GM18867 (cell line): ENCODE results near the gene ERC1.

Experiments
- ATAC-seq: cut with Tn5 transposase; IDR thresholded peaks from one replicate; pipeline ENCODE4 v1.9.1; 2021; ENCODE audit warnings: mild to moderate bottlenecking, moderate library complexity; ENCODE audit not compliant: unreplicated experiment

Gene ERC1

DNA sequence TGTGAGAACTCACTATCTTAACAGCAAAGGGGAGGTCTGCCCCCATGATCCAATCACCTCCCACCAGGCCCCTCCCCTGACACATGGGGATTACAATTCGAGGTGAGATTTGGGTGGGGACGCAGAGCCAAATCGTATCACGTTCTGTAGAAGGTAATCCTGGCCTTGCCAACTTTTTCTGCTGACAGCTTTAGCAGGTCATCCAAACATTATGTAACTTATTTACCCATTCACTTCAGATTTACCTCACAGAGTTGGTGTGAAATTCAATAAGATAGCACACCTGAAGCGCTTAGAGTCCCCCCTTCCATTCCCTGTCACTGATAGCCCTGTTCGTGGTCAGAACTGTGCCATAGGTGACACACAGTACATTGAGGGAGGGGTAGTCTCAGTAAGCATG lies 384.3 kb downstream of the ERC1 start:
- ATAC-seq = no peak

GRCh38 chr12:1377117-1377516 lies 386.1 kb downstream of the ERC1 start:
- ATAC-seq = no peak

DNA sequence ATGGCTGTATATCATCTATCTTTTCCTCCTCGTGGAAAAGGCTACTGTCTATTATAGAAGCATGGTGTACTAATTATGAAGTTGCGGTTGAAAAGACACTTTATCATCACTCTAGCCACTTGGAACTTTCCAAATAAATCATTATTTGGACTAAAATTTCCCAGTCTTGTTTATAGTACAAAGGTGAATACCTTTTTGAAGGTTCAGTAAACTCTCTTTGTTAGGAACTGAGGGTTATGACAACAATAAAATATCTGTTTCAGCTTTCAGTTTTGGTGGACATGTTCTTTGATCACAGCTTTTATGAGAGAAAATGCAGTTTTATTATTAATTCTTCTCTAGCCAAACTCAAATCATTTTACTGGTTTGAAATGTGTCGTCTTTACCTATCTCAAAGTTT lies 386.7 kb downstream of the ERC1 start:
- ATAC-seq = no peak

DNA sequence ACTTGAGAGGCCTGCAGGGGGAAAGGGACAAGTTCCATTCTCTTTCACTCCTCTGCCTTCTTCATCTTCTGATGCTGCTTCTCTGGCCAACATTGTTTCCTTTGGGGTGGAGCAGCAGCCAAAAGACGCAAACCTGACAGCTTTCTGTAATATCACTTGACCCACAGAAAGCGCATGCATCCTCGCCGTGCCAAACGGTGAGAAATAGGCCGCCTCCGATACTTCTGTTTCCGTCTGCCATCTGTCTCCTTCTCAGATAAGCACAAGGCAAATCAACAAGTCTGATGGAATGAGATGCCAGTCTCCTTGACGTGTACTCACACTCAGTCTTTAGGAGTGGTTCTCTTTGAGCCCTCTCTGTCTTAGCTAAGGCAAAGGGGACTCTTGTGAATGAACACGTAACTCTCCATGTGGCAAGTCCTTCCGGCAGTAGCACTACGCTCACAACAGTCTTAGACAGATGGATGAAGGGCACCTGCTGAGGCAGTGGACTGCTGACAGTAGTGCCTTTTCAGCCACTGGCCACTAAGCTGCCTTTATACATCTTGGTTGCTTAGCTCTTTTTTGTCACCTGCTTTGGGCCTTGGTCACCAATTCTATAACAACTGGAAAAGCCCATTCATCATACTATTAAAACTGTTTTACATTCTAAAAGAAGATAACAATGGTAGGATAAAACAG lies 389.3 kb downstream of the ERC1 start:
- no peak for ATAC-seq

- ATAC-seq = no peak
These were observed 391.1 kb downstream of the ERC1 start for GRCh38 chr12:1382151-1382550.

GRCh38 chr12:1382826-1383225 lies 391.8 kb downstream of the ERC1 start:
- no peak for ATAC-seq

DNA sequence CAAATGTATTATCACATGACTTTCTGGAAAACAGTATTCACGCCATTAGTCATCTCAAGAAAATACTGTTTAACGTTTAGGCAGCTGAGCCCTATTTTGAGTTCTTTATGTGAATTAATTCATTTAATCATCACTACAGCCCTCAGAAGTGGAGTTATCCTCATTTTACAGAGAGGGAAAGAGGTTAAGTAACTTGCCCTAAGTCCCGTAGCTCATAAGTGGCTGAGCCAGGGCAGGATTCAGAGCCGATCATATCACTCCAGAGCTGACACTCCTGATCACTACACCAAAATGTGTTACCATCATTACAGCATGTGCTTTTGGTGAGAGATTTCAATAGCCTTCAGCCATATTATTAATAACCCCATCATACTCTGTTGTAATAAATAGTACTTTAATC lies 392.7 kb downstream of the ERC1 start:
- ATAC-seq = no peak

DNA sequence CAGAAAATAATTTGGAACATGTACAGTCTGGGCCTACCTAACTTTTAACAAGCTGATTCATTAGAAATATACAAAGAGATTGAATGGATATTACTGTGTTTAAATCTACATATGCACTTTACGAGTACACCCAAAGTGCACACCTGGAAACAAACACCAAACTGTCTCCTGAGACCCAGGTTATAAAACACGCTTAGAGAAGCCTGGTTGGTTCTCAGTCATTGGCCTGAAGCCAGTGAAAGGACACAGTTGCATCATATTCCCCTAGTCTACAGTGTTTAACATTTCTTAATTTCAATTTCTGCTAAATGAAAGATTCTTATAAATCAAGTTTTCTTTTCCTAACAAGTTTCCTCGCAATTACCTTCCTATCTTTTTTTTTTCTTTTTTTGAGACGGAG lies 393.9 kb downstream of the ERC1 start:
- ATAC-seq = no peak

- ATAC-seq = no peak
These were observed 400.7 kb downstream of the ERC1 start for GRCh38 chr12:1391722-1392121.

GRCh38 chr12:1395421-1395955 lies 404.5 kb downstream of the ERC1 start:
- ATAC-seq = no peak

DNA sequence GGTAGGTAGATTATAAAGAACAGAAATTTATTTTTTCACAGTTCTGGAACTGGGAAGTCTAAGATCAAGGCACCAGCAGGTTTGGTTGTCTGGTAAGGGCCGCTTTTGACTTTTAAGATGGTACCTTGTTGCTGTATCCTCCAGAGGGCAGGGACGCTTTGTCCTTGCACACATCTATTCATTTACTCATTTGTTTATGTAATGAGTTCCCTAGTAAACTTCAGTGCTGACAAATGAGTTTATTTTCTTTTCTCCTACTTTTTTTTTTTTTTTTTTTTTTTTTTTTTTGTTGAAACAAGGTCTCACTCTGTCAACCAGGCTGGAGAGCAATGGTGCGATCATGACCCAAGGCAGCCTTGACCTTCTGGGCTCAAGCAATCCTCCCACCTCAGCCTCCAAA lies 407.6 kb downstream of the ERC1 start:
- no peak for ATAC-seq

- no peak for ATAC-seq
These were observed 410.9 kb downstream of the ERC1 start for GRCh38 chr12:1401891-1402290.

- no peak for ATAC-seq
These were observed 412.4 kb downstream of the ERC1 start for GRCh38 chr12:1403417-1403816.

GRCh38 chr12:1405619-1406018 lies 414.6 kb downstream of the ERC1 start:
- ATAC-seq = no peak

DNA sequence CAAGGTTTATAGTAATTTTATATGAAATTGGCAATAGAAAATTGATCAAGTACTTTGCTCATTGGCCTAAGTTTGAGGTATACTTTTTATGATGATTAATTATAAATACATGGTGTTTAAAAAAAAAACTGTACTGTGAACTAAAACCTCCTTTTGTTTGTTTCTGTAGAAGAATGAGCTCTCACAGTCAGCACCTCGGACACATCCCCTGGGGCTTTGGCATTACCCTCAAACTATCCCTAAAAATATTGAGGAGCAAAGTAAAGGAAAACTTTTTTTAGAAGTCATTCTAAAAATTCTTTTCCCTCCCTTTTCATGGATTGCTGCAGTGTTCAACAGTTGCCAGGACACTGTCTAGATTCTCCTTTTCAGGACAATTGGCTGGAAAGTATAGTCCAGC lies 419.8 kb downstream of the ERC1 start:
- ATAC-seq = no peak

DNA sequence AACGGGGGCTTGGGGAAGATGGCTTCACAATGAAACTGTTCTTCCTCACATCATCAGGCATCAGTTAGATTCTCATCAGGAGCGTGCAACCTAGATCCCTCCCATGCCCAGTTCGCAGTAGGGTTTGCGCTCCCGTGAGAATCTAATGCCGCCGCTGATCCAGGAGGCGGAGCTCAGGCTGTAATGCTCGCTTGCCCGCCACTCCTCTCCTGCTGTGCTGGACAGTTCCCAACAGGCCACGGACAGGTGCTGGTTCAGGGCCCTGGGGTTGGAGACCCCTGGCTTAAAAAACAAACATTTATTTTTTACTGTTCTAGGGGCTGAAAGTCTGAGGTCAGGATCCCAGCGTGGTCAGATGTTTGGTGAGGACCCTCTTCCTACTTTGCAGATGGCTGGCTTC lies 422.9 kb downstream of the ERC1 start:
- no peak for ATAC-seq

DNA sequence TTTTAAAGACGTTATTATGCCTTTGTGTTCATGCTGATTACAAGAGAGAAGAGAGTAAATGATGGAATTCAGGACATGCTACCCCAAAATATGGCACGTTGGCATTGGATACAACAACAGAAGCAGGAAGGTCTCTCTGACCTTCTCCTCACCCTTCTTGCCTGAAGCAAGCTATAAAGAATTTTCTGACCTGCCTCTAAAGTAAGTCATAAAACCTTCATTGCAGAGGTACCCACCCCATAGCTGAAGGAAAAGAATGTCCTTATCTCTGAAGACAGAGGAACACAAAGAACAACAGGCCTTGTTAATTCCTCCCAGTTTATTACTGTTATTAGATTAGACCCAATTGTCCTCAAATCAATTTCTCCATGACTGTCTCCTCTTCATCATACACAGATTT lies 427.1 kb downstream of the ERC1 start:
- ATAC-seq = no peak

- ATAC-seq = no peak
These were observed 428.9 kb downstream of the ERC1 start for GRCh38 chr12:1419849-1420371.

- ATAC-seq = no peak
These were observed 430.2 kb downstream of the ERC1 start for GRCh38 chr12:1421091-1421846.

- peak; percentile 43 for ATAC-seq
These were observed 431.7 kb downstream of the ERC1 start for GRCh38 chr12:1422604-1423315.

DNA sequence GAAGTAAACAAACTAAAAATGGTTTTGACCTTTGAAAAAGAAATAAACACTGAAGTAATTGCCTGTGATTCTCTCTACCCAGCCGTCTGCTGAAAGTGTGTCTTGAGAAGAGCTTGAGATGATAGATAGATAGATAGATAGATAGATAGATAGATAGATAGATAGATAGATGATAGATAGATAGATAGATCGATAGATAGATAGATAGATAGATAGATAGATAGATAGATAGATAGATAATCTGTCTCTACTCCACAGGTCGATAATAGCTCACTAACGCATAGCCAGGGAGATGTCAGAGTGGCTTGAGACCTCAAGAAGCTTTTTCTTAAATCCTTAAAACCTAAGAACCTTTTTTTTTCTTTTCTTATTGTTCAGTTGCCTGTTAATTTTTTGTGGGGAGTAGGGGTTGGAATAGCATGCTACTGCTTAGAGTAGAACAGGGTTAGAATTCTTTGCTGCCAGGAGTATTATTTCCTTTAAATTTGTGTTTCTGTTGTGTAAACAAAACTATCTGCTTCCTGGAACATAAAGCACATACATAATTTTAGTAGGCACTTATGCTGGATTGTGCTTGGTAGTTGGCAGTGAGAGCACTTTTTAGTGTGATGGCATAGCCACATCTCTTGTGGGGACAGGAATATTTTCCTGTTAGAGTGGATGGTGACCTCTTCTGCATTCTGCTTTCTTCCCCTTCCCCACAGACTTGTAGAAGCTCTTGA lies 433.8 kb downstream of the ERC1 start:
- ATAC-seq = no peak
